Measurements from ENCODE around the gene AIFM1.

Gene AIFM1

GRCh38 chrX:130170752-130171445 lies 5.3 kb upstream of the AIFM1 start:
- peak; percentile 14 to 93 (median 82) for DNase-seq

DNA sequence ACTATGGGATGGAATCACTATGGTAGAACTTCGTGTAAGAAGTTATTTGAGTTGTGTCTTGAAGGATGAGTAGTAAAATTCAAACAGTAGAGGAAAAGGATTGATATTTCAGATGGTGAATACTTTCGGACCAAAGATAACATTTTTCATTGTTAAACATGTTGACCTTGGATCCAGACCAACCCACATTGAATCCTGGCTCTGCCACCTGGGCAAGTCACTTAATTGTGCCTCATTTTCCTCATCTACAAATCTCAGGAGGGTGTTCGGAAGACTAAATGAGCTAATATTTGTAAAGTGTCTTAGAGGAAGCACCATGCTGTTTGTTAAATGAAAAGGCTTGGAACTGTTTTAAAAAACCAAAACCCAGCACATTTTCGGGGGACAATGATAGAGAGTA lies 1.4 kb upstream of the AIFM1 start:
- no peak for DNase-seq

DNA sequence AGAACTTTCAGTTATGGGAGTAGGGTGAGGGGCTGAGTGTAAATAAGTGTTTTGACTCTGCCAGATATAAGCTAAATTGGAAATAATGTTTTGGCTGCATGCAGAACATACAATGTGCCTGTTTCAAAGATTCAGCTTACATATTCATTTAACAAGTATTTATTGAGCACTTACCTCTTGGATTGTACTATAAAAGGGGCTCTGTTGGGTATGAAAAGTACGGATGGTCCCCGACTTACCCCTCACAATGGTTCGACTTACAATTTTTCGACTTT lies 799 bp upstream of the AIFM1 start:
- DNase-seq: no peak

GRCh38 chrX:130165181-130165702 lies 399 bp downstream of the AIFM1 start:
- DNase-seq: peak in 17 of 58 donors; percentile 9 to 70 (median 37)

DNA sequence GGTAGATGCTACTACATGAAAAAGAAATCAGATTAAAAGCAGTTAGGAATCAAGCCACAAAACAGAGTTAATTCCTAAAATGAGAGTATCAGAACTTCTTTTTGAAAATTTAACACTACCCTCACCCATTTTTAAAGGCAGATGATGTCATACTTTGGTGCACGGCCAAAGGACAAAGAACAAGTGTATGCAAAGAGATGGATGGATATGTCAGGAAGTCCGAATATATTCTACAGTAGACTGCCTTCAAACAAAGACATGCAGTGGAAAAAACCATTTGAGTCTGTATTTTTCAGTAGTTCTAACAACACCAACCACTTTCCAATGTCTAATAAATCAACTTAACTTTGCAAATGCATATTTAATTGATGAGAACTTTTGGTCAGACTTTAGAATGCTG lies 2.2 kb downstream of the AIFM1 start:
- no peak for DNase-seq

DNA sequence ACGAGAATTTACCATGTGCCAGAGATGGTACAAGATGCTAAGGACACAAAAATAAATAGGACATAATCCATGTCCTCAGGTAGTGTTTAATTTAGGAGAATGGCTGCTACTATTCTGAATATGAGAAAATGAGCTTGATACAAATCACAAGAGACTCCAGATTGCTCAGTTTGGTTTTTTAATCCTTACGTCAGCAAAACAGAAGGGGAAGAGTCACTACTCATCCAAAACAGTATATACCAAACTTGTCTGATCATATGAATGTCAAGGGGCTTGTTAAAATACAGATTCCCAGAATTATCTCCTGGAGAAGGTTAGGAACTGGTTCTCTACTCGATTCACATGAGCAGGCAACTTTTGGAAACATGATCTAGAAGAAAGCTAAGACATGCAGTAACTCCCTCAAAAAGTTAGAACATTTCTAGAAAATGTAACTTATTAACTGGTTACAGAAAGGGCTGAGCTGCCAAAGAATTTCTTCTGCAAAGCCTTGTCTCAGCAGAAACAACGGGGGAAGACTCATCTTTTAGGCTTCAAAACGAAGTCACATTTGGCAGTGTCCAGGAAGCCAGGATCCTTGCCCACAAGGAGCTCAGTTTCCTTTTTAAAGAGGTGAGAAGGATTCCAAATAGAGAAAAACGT lies 3.4 kb downstream of the AIFM1 start:
- DNase-seq: no peak

DNA sequence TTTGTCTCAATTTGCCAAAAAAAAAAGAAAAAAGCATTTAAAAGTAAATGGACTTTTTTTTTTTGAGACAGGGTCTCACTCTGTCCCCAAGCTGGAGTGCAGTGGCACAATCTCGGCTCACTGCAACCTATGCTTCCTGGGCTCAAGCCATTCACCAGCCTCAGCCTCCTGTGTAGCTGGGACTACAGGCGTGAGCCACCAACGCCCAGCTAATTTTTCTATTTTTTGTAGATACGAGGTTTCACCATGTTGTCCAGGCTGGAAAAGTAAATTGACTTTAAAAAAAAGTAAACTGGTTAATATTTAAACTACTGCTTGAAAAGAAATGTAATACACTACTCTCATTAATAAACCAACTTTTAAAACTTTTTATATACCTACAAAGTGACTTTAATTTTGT lies 5.9 kb downstream of the AIFM1 start:
- no peak for DNase-seq

DNA sequence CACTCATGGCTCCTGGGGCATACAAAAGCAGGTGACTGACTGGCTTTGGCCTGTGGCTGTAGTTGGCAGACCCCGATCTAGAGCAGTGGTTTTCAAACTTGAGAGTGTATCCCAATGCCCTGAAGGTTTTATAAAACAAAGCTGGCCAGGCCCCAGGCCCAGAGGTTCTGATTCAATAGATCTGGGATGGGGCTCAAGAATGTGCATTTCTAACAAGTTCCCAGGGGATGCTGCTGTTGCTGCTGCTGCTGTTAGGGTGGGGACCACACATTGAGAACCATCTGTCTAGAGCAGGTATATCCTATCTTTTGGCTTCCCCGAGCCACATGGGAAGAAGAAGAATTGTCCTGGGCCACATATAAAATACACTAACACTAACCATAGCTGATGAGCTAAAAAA lies 7.3 kb downstream of the AIFM1 start:
- no peak for DNase-seq

GRCh38 chrX:130155564-130155963 lies 10.1 kb downstream of the AIFM1 start:
- DNase-seq: no peak

- no peak for DNase-seq
These were observed 18.0 kb downstream of the AIFM1 start for GRCh38 chrX:130147631-130148030.

DNA sequence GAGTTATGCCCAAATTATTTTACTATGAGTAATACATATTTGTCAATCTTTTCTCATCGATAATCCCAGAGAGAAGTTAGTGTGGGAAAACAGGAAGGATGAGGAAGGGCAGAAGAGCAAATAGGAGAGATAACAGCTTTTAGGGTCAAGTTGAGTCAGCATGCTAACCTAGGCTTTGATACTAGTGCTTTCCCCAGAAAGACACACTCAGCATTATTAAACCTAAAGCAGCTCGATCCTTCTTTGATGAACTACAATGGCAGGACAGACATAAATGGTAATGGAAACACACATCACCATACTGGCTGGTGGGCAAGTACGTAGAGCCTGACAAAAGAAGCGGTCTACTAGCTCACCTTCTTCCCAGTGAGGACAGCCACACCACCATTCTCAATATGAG lies 20.5 kb downstream of the AIFM1 start:
- no peak for DNase-seq

DNA sequence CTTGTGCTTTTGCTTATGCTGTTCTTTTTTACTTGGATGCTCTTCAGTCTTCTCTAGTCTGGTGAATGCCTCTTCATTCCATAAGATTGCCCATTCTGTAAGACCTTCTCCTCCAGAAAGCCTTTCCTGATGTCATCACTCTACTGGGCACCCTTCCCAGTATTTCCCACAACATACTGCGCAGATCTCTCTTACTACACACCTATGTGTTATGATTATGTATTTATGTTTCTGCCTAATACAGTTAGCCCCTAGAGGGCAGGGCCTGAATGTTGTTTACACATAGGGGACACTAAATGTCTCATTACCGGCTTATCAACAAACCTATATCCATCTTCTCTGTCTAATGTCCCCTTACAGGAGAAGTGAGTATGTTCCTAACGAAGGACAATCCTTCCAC lies 21.1 kb downstream of the AIFM1 start:
- no peak for DNase-seq

DNA sequence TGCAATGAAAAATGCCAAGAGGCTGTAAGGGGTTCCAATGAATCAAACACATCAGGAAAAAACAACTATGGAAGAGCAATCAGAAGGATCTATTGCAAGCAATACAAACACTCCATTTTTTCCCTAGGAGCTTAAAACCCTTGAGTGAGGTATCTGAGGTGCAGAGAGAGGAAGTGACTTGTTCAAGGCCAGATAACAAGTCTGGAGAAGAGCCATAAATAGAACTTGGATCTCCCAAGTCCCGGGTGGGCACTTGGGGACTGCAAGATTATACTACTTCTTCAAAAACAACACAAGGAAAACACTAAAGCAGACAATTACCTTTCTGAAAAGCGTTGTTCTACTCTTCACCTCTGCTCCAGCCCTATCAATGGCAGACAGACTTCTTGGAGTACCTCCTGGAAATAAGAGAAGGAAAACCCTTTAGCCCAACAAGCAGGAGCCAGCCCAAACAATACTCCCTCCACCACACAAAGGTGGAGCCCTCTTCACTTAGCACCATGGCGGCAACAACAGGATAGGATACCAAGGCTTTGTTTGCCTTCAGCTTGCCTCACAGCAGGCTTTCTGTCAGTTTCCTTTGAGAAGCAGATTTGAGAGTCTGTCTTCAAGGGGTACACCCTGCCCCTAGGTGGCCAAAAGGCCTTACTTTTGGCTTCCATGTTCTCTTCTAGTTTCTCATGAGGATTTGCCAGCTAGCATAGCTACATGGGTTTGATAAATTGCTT lies 26.0 kb downstream of the AIFM1 start:
- DNase-seq: no peak

- DNase-seq: no peak
These were observed 28.7 kb downstream of the AIFM1 start for GRCh38 chrX:130136961-130137360.

- no peak for DNase-seq
These were observed 29.1 kb downstream of the AIFM1 start for GRCh38 chrX:130136496-130136895.

GRCh38 chrX:130130990-130131389 lies 34.7 kb downstream of the AIFM1 start:
- no peak for DNase-seq

- DNase-seq: peak in 25 of 58 donors; percentile 0 to 31 (median 4)
These were observed 40.4 kb downstream of the AIFM1 start for GRCh38 chrX:130125091-130125874.

DNA sequence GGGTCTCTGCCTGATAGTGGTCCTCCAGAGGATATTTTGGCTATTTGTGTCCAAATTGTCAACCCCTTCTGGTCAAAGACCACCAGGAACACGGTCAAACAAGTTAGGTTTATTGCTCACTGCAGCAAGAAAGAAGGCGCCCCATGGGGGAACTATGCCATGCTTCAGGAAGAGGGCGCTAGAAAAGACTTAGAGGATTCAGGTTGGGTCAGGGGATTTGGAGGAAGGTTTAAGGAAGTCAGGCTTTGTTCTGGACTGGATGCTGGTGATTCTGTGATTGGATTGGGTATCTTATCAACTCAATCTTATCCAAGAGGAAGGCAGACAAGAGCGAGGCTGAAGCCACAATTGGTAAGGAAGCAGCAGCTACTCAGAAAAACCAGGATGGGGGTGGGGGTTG lies 41.1 kb downstream of the AIFM1 start:
- DNase-seq: no peak

GRCh38 chrX:130121505-130121800 lies 44.2 kb downstream of the AIFM1 start:
- no peak for DNase-seq

DNA sequence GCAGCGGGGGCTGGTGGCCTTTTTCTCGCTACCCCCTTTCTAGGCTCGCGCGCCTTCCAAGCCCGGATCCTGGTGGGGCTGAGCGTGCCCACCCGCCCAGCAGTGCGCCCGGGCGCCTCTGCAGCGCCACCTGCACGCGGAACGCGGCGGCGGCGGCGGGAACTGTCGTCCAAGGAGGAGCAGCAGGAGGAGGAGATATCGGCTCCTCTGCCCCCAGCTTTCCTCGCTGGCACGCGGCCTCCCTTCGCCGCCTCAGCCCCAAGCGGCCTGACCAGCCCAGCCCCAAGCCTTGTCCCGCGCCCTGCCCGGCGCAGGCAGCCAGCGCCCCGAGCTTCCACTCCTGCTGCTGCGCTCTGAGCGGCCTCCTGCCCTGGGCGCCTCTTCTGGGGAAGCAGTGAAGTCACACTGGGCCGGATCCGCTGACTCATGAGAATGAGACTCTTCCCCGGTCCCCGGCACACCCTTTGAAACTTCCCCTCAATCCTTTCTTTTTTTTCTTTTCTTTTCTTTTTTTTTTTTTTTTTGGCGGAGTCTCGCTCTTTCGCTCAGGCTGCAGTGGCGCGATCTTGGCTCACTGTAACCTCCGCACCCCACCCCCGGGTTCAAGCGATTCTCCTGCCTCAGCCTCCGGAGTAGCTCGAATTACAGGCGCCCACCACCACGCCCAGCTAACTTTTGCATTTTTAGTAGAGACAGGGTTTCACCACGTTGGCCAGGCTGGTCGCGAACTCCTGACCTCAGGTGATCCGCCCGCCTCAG lies 44.7 kb downstream of the AIFM1 start:
- peak in 55 of 58 donors; percentile 1 to 73 (median 30) for DNase-seq

DNA sequence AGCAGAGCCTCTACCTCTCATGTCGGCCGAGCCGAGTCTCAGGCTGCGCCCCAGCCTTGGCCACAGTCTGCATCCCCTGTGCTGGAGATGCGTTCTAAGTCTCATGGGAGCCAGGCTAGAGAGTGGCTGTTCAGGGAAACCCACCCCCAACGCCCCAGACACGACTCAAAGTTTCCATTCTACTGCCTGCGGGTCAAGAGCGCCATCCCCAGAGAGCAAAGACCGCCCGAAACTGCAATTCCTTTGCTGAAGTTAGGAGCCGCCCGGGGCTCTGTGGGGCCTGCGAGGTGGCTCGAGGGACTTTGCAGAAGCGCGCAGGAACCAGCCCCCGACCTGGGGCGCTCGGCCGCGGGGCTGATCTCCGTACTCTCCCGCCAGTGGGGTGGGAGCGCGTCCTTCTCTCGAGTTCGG lies 45.3 kb downstream of the AIFM1 start:
- DNase-seq: no peak
